ENCODE results near the gene ZBTB17.

ZBTB17 gene

DNA sequence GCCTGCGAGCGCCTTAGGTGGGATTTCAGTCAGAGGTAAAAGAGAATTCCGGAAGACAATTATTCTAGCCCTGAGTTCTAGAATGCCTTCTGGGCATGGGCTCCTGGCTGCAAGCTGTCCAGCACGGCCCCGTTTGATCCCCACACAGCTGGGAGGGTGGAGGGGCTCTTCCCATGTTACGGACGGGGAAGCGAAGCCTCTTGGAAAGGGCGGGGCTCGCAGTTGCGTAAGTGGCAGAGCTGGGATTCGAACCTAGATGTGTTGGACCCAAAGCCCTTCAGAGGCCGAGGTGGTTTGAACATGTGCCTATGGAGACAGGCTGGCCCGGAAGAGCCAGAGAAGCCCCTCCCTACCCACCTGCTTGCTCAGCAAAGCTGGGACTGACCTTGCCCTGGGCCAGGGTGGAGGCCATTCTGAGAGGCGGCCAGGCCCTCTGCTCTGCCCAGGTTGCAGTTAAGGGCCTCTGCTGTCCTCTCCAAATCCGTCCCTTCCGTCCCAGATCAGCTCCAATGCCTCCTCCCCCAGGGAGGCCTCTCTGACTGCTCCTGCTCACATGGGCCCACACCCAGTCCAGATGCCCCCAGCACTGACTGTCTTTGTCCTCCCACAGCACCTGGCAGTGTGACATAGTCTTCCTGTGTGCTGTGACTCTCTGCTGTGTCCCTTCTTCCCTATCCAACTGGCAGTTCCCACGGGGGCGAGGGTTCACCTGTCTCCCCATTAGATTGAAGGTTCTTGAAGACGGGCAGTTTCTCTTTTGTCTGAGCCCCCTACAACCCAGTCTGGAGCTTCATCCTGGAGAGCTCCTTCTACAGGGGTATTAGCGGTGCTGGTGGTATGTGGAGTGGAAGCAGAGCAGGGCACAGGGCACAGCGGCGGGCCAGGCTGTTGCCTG, 43.1 kb upstream of the ZBTB17 start:
- Histone ChIP-seq H3K4me1 (peaks cover 55 to 100% (median 94%) of the 10 kb centered on the region in 10 experiments), H3K4me2 (peak overlapping the region; percentile 60 to 91 (median 85)), H3K27me3 (peaks cover 0 to 12% (median 0%) of the 10 kb centered on the region in 11 experiments; a peak in 2 of 22 replicates), H3K9ac (peak overlapping the region in 5 of 11 experiments; percentile 19 to 54 (median 36); a peak in 5 of 22 replicates), H3K27ac (peak overlapping the region in 1 of 11 experiments; percentile 52; a peak in 2 of 22 replicates), H3K9me3 (replicated peaks in 1 of 11) (no peaks in the 10 kb centered on the region), H3K36me3 (no peaks in the 10 kb centered on the region), H3K4me3 (no peak overlapping the region), H4K20me1 (peaks cover 0 to 7% (median 0%) of the 10 kb centered on the region in 11 experiments; a peak in 2 of 22 replicates)
- TF ChIP-seq Cebpa-rat (IDR thresholded peaks at IDR 0.05), result no peak

DNA sequence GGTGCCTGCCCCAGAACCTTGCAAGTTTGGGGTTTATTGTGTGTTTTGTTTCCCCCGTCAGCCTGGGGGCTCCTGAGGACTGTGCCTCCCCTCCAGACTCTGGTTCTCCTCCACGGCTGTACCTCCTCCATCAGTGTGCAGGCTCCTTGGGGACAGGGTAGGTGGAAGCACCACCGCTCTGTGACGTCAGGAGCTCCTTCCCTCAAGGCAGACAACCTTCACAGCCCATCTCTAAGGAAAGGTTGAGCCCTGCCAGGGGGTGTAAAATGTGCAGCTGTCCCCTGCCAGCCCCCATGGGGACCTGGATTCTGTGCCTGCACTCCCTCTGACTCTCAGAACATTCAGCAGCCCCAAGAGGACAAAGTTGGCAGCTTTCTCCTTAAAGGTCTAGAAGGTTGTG, 42.4 kb upstream of the ZBTB17 start:
- Histone ChIP-seq H3K9ac (peak overlapping the region in 8 of 11 experiments; percentile 7 to 54 (median 30); a peak in 7 of 22 replicates), H3K9me3 (replicated peaks in 1 of 11) (no peaks in the 10 kb centered on the region), H3K27ac (peak overlapping the region in 2 of 11 experiments; percentile 6 to 52; a peak in 3 of 22 replicates), H3K4me1 (peaks cover 62 to 100% (median 94%) of the 10 kb centered on the region in 10 experiments), H3K4me3 (no peak overlapping the region), H3K4me2 (peak overlapping the region; percentile 60 to 91 (median 85)), H3K36me3 (no peaks in the 10 kb centered on the region), H4K20me1 (peaks cover 0 to 7% (median 0%) of the 10 kb centered on the region in 11 experiments; a peak in 2 of 22 replicates), H3K27me3 (peaks cover 0 to 12% (median 0%) of the 10 kb centered on the region in 11 experiments; a peak in 2 of 22 replicates)
- TF ChIP-seq Cebpa-rat (IDR thresholded peaks at IDR 0.05), result no peak

DNA sequence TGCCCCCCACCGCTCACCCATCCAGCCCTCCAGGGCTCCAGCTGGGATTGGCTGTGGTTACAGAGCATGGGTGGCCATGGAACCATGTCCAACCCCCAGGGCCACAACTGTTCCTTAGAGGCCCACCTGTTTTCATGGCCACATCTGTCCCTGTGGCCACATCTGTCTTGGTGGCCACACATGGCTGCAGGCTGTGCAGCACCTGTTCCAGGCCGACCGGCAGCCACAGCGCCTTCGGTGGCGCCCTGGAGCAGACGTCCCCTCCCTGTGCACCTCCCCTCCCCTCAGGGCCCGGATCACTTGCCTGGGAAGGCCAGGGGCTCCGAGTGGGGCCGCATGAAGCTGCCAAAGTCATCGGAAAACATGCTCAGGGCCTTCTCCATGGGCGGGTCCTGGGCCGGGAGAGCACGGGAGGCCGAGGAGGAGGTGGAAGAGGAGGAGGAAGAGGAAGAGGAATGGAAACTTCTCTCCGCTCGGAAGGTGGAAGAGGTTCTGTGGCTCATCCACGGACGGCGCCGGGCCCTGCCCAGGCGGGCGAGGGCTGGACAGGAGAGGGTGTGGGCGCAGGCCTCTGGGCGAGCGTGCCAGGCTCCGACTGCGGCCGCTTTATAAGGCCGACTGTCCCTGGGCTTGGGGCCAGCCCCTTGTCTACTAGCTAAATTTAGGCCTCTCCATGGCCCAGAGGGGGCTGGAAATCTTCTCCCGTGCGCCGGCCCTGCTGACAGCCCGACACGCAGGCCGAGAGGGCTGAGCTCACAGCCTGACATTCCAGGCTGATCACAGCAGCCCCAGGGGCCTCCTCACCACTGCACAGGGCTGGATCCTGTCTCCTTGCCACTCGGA, 41.8 kb upstream of the ZBTB17 start, which contains the start of gene HSPB7:
TSS of gene HSPB7 (minus strand) at position 583 of the 843 bp plus-strand sequence. CDS start at position 503, 80 bp downstream.
- Histone ChIP-seq H3K9ac (peak within 1 kb of the TSS in 9 of 11 experiments; percentile 10 to 54 (median 29); a peak in 10 of 22 replicates), H3K36me3 (no peaks in the 10 kb centered on the region), H3K4me2 (peak within 1 kb of the TSS; percentile 60 to 91 (median 85))

DNA sequence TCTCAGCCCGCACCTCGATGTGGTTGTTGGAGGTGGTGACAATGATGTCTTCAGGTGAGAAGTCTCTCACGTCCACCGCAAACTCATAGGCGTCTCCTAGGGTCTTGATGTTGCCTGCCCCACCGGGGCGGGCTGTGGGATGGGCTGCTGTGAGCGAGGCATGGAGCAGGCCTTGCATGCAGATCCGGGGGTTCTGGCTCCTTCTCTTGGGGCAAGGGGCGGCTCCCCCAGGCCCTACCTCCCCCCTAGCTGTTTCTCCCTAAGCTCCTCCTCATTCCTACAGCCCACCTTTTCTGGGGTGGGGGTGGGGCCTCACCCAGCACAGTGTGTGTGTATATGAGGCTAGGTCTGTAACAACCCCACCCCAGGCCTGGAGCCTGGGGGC, 41.2 kb upstream of the ZBTB17 start:
- Histone ChIP-seq H3K9me3 (replicated peaks in 1 of 11) (no peaks in the 10 kb centered on the region), H3K9ac (peak overlapping the region in 4 of 11 experiments; percentile 23 to 54 (median 44); a peak in 7 of 22 replicates), H3K27ac (peak overlapping the region in 3 of 11 experiments; percentile 15 to 52 (median 37); a peak in 3 of 22 replicates), H3K4me1 (peaks cover 72 to 99% (median 93%) of the 10 kb centered on the region in 10 experiments), H3K27me3 (peaks cover 0 to 7% (median 0%) of the 10 kb centered on the region in 11 experiments; a peak in 2 of 22 replicates), H3K4me2 (peak overlapping the region; percentile 60 to 91 (median 85)), H3K36me3 (no peaks in the 10 kb centered on the region), H4K20me1 (peaks cover 0 to 7% (median 0%) of the 10 kb centered on the region in 11 experiments; a peak in 2 of 22 replicates), H3K4me3 (peak overlapping the region in 2 of 10 experiments; percentile 8 to 26; a peak in 2 of 20 replicates)
- TF ChIP-seq Cebpa-rat (IDR thresholded peaks at IDR 0.05), result no peak

More for the DNA sequence above, 41.8 kb upstream of the ZBTB17 start, which contains the start of gene HSPB7:
- Histone ChIP-seq H4K20me1 (peaks cover 0 to 7% (median 0%) of the 10 kb centered on the region in 11 experiments; a peak in 2 of 22 replicates), H3K27me3 (peaks cover 0 to 12% (median 0%) of the 10 kb centered on the region in 11 experiments; a peak in 2 of 22 replicates), H3K4me1 (peaks cover 66 to 99% (median 93%) of the 10 kb centered on the region in 10 experiments), H3K27ac (peak within 1 kb of the TSS in 4 of 11 experiments; percentile 6 to 52 (median 29); a peak in 8 of 22 replicates), H3K4me3 (peak within 1 kb of the TSS in 2 of 10 experiments; percentile 8 to 26; a peak in 2 of 20 replicates), H3K9me3 (replicated peaks in 1 of 11) (no peaks in the 10 kb centered on the region)
- no peak for TF ChIP-seq Cebpa-rat (IDR thresholded peaks at IDR 0.05)

DNA sequence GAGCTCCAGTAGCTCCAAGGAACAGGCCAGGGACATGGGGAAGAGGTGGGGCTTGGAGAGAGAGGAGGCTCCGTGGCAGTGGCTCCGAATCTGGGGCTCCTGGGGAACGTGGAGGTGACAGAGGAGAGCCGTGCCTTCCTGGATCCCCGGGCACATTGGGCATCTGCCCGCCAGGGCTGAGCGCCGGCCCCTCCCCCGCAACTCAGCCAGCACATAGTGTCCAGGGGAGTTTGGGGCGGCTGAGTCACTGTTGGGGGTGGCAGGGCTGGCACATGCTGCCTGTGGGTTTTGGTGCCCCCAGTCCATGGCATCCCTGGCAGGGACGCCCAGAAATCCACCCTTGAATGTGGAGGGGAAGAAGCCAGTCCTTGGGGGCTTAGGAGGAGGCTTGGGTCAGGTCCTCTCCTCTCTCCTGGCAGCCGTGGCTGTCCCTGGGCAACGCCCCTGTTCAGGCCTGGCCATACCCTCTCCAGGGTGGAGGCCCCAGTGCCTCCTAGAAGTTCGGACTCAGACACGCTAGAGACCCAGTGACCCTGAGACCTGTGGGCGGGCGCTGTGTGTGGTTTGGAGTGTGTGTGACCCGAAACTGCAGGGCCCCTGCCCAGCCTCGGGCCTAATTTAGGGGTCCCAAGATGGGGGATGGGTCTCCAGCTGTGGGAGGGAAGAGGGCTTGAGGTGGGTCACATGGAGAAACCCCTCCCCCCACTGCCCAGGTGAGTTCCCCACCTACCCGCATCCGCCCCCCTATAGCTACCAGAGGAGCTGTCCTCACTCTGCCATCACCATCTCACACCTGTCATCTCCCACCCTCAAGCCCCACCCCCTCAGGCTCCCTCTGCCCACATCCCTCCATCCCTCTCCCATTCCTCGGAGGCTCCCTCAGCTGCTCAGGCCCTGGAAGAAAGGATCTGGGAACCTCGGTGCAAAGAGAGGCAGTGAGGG, 40.3 kb upstream of the ZBTB17 start:
- peaks cover 0 to under 1% (median 0%) of the 10 kb centered on the region in 11 experiments; a peak in 2 of 22 replicates for H3K27me3 ChIP-seq
- H3K4me2 ChIP-seq, result peak overlapping the region; percentile 80 to 91 (median 87)
- peaks cover 75 to 99% (median 93%) of the 10 kb centered on the region in 10 experiments for H3K4me1 ChIP-seq
- H3K9me3 ChIP-seq (replicated peaks in 1 of 11), result no peaks in the 10 kb centered on the region
- peak overlapping the region in 9 of 11 experiments; percentile 30 to 94 (median 86); a peak in 12 of 22 replicates for H3K27ac ChIP-seq
- H3K9ac ChIP-seq, result peak overlapping the region in 7 of 11 experiments; percentile 7 to 85 (median 81); a peak in 10 of 22 replicates
- no peaks in the 10 kb centered on the region for H3K36me3 ChIP-seq
- no peak overlapping the region; a peak in 1 of 20 replicates for H3K4me3 ChIP-seq
- no peaks in the 10 kb centered on the region; a peak in 1 of 22 replicates for H4K20me1 ChIP-seq
- no peak for TF ChIP-seq Cebpa-rat (IDR thresholded peaks at IDR 0.05)

DNA sequence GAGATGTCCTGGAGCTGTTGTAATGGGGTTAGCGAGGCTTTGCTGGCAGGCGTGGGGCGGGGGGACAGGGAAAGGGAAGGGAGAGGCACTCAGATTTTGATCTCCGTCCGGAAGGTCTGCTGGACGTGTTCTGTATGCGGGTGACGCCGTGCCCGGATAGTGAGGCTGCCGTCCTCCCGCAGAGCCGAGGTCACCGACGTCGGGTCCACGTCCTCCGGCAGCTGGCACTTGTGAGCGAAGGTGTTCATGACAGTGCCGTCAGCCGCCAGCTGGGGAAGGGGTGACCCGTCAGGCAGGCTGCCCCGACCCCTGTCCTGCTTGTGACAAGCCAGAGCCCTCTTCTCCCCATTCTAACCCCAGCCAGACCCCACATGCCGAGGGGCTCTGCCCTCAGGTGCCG, 39.6 kb upstream of the ZBTB17 start:
- TF ChIP-seq Cebpa-rat (IDR thresholded peaks at IDR 0.05), result no peak

More for the DNA sequence above, 39.6 kb upstream of the ZBTB17 start:
- Histone ChIP-seq H3K4me1 (peaks cover 75 to 99% (median 93%) of the 10 kb centered on the region in 10 experiments), H4K20me1 (no peaks in the 10 kb centered on the region; a peak in 1 of 22 replicates), H3K4me3 (no peak overlapping the region; a peak in 1 of 20 replicates), H3K27me3 (no peaks in the 10 kb centered on the region), H3K36me3 (no peaks in the 10 kb centered on the region), H3K9me3 (replicated peaks in 1 of 11) (no peaks in the 10 kb centered on the region), H3K27ac (peak overlapping the region in 9 of 11 experiments; percentile 83 to 94 (median 87); a peak in 16 of 22 replicates), H3K4me2 (peak overlapping the region; percentile 80 to 91 (median 87)), H3K9ac (peak overlapping the region in 9 of 11 experiments; percentile 7 to 85 (median 79); a peak in 12 of 22 replicates)

Data from BLaER1 treated with 17β-estradiol and CSF1 and Interleukin-3, amounts not matched to agents 10 nM and 100 nM (cell line).